HEK293 (cell line): ENCODE measurements around the gene KANK2.

Experiments
- CTCF ChIA-PET: fragments of 350-600 bp; formaldehyde crosslinking; extraction: SDS; loops from one replicate; lab custom pipeline; 2021; ENCODE audit warnings: antibody characterized with exemption; lab: Yijun Ruan, JAX
- POLR2A ChIA-PET: fragments of 300-600 bp; formaldehyde crosslinking; extraction: SDS; loops from one replicate; lab custom pipeline; 2020; ENCODE audit warnings: antibody characterized with exemption, inconsistent platforms; lab: Yijun Ruan, JAX
- H3K27ac ChIP-seq: fragments of 200-500 bp; sonication (Bioruptor generic); 2 replicates; pipeline ENCODE4 v1.5.1; 2014; ENCODE audit warnings: low read depth, low read length, control low read depth, inconsistent platforms; ENCODE audit errors: extremely low read depth
- H3K36me3 ChIP-seq, 2 experiments: fragments of 200-500 bp in 1 of 2; sonication (Bioruptor generic) in 1 of 2; 1 replicate in 1 of 2; 2 replicates in 1 of 2; pipeline ENCODE4 v1.5.1; 2014 to 2017; ENCODE audit warnings: inconsistent platforms in 2 of 2, low read length in 2 of 2; ENCODE audit not compliant: control insufficient read depth in 2 of 2, insufficient read depth in 1 of 2
- H3K4me1 ChIP-seq: fragments of 200-500 bp; sonication (Bioruptor generic); 2 replicates; pipeline ENCODE4 v1.5.1; 2014; ENCODE audit warnings: mild to moderate bottlenecking, low read length, inconsistent platforms; ENCODE audit not compliant: control insufficient read depth, insufficient read depth
- H3K4me3 ChIP-seq: 2 replicates; pipeline ENCODE4 v1.5.1; 2011; ENCODE audit warnings: low read depth, mild to moderate bottlenecking, control low read depth, low read length, moderate library complexity
- H3K9me3 ChIP-seq: fragments of 200-500 bp; sonication (Bioruptor generic); 2 replicates; pipeline ENCODE4 v1.5.1; 2014; ENCODE audit warnings: low read depth, low read length, inconsistent platforms; ENCODE audit not compliant: control insufficient read depth, insufficient read depth
- FEZF1 ChIP-seq: fragments of 450-650 bp; formaldehyde crosslinking; IDR thresholded peaks from 2 replicates; pipeline ENCODE4 v1.5.1; 2016; ENCODE audit warnings: missing biosample characterization, missing genetic modification characterization
- GLIS1 ChIP-seq: fragments of 450-650 bp; formaldehyde crosslinking; IDR thresholded peaks from 2 replicates; pipeline ENCODE4 v1.5.1; 2016; ENCODE audit warnings: missing biosample characterization, missing genetic modification characterization
- KLF9 ChIP-seq: fragments of 450-650 bp; formaldehyde crosslinking; IDR thresholded peaks from 2 replicates; pipeline ENCODE4 v1.5.1; 2016; ENCODE audit warnings: missing biosample characterization, missing genetic modification characterization, low read depth
- SALL2 ChIP-seq: fragments of 450-650 bp; formaldehyde crosslinking; IDR thresholded peaks from 2 replicates; pipeline ENCODE4 v1.5.0; 2017; ENCODE audit warnings: missing biosample characterization, mild to moderate bottlenecking, missing genetic modification characterization, borderline replicate concordance
- ZEB2 ChIP-seq: fragments of 450-650 bp; formaldehyde crosslinking; IDR thresholded peaks from 2 replicates; pipeline ENCODE4 v1.5.1; 2016; ENCODE audit warnings: missing biosample characterization, missing genetic modification characterization
- ZFP3 ChIP-seq: fragments of 450-650 bp; formaldehyde crosslinking; IDR thresholded peaks from 2 replicates; pipeline ENCODE4 v1.5.1; 2016; ENCODE audit warnings: low read depth, missing biosample characterization, missing genetic modification characterization
- ZFP69B ChIP-seq: fragments of 450-650 bp; formaldehyde crosslinking; IDR thresholded peaks from 2 replicates; pipeline ENCODE4 v1.5.1; 2016; ENCODE audit warnings: missing biosample characterization, missing genetic modification characterization
- ZNF121 ChIP-seq: fragments of 450-650 bp; formaldehyde crosslinking; IDR thresholded peaks from 2 replicates; pipeline ENCODE4 v1.5.1; 2016; ENCODE audit warnings: missing biosample characterization, missing genetic modification characterization
- ZNF221 ChIP-seq: fragments of 450-650 bp; formaldehyde crosslinking; IDR thresholded peaks from 2 replicates; pipeline ENCODE4 v1.5.1; 2017; ENCODE audit warnings: missing biosample characterization, missing genetic modification characterization, borderline replicate concordance
- ZNF362 ChIP-seq: fragments of 450-650 bp; formaldehyde crosslinking; IDR thresholded peaks from 2 replicates; pipeline ENCODE4 v1.5.1; 2016; ENCODE audit warnings: missing biosample characterization, missing genetic modification characterization
- ZNF544 ChIP-seq: fragments of 450-650 bp; formaldehyde crosslinking; IDR thresholded peaks from 2 replicates; pipeline ENCODE4 v1.5.0; 2017; ENCODE audit warnings: missing biosample characterization, missing genetic modification characterization
- ZNF560 ChIP-seq: fragments of 450-650 bp; formaldehyde crosslinking; IDR thresholded peaks from 2 replicates; pipeline ENCODE4 v1.5.1; 2017; ENCODE audit warnings: missing biosample characterization, missing genetic modification characterization, borderline replicate concordance
- ZNF747 ChIP-seq: fragments of 450-650 bp; formaldehyde crosslinking; IDR thresholded peaks from 2 replicates; pipeline ENCODE4 v1.5.1; 2016; ENCODE audit warnings: missing biosample characterization, missing genetic modification characterization
- TF ChIP-seq, protein P1 (sequence below): fragments of 450-650 bp; formaldehyde crosslinking; IDR thresholded peaks from 2 replicates; pipeline ENCODE4 v1.5.1; 2016; ENCODE audit warnings: missing biosample characterization, missing genetic modification characterization
- TF ChIP-seq, protein P2 (sequence below): fragments of 450-650 bp; formaldehyde crosslinking; IDR thresholded peaks from 2 replicates; pipeline ENCODE4 v1.5.1; 2016; ENCODE audit warnings: missing biosample characterization, missing genetic modification characterization, low read depth

Gene KANK2

GRCh38 chr19:11208561-11209471 lies 11.5 kb upstream of the KANK2 start (continued):
- TF ChIP-seq, protein P1, sequence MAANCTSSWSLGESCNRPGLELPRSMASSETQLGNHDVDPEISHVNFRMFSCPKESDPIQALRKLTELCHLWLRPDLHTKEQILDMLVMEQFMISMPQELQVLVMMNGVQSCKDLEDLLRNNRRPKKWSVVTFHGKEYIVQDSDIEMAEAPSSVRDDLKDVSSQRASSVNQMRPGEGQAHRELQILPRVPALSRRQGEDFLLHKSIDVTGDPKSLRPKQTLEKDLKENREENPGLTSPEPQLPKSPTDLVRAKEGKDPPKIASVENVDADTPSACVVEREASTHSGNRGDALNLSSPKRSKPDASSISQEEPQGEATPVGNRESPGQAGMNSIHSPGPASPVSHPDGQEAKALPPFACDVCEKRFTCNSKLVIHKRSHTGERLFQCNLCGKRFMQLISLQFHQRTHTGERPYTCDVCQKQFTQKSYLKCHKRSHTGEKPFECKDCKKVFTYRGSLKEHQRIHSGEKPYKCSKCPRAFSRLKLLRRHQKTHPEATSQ (tag by site-specific recombination), result no peak
- peak; percentile 100 for TF ChIP-seq ZEB2 (tag by site-specific recombination)

DNA sequence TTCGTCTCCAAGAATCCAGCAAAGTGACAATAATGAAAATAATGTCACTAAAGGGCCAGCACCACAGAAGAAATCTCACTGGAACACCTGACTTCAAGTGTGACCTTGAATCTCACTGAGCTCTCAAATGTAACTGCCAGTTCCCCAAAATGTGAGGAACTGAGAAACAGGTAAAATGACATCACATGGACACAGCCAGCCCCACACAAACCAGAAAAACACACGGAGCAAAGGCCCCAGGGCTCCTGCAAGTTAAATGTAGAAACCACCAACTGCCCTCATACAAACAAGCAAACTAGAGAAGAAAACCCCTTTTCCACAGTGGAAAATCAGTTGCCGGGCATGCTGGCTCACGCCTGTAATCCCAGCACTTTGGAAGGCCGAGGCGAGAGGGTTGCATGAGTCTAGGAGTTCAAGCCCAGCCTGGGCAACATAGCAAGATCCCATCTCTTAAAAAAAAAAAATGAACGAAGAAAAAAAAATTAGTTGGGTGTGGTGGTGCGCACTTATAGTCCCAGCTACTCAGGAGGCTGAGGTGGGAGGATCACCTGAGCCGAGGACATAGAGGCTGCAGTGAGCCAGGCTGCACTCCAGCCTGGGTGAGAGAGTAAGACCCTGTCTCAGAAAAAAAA lies 8.7 kb upstream of the KANK2 start:
- TF ChIP-seq ZFP69B (no peak), ZNF544 (tag by site-specific recombination) (no peak), ZNF747 (tag by site-specific recombination) (no peak), ZNF121 (peak; percentile 83), ZNF362 (tag by site-specific recombination) (peak; percentile 68; the same call in 1 of the 2 replicates), ZFP3 (tag by site-specific recombination) (no peak)
- ChIA-PET POLR2A (no interaction called here), CTCF (interaction anchor here (1.0 to 3.6 kb wide), 4 partner anchors 26 to 170 kb away, joined by 3 to 44 read pairs (median 19); no protein-coding TSS in a partner anchor)
- H3K9me3 ChIP-seq, result no peaks in the 10 kb centered on the region
- H3K36me3 ChIP-seq, result peaks cover 4% of the 10 kb centered on the region in 2 experiments; a peak in 2 of 3 replicates
- H3K4me1 ChIP-seq, result 0 out of 2 replicates have a peak, but pooled peaks cover 2% of the 10 kb centered on the region
- no peak overlapping the region for H3K4me3 ChIP-seq
- no peak overlapping the region for H3K27ac ChIP-seq

GRCh38 chr19:11204943-11205349 lies 7.6 kb upstream of the KANK2 start:
- POLR2A ChIA-PET, result interaction anchor here (1.8 kb wide), 1 partner anchor 67 kb away, joined by 11 read pairs; no protein-coding TSS in a partner anchor
- Histone ChIP-seq H3K36me3 (peaks cover 4% of the 10 kb centered on the region in 2 experiments; a peak in 2 of 3 replicates), H3K27ac (no peak overlapping the region), H3K9me3 (no peaks in the 10 kb centered on the region), H3K4me1 (0 out of 2 replicates have a peak, but pooled peaks cover 2% of the 10 kb centered on the region), H3K4me3 (no peak overlapping the region)
- no peak for TF ChIP-seq FEZF1 (tag by site-specific recombination)
- no peak for TF ChIP-seq ZNF221 (tag by site-specific recombination)
- TF ChIP-seq GLIS1 (tag by site-specific recombination), result peak; percentile 69
- TF ChIP-seq, protein P2, sequence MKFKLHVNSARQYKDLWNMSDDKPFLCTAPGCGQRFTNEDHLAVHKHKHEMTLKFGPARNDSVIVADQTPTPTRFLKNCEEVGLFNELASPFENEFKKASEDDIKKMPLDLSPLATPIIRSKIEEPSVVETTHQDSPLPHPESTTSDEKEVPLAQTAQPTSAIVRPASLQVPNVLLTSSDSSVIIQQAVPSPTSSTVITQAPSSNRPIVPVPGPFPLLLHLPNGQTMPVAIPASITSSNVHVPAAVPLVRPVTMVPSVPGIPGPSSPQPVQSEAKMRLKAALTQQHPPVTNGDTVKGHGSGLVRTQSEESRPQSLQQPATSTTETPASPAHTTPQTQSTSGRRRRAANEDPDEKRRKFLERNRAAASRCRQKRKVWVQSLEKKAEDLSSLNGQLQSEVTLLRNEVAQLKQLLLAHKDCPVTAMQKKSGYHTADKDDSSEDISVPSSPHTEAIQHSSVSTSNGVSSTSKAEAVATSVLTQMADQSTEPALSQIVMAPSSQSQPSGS (tag by site-specific recombination), result no peak
- no peak for TF ChIP-seq SALL2 (tag by site-specific recombination)
- TF ChIP-seq ZNF560 (tag by site-specific recombination), result no peak
- TF ChIP-seq KLF9 (tag by site-specific recombination), result no peak
- CTCF ChIA-PET, result interaction anchor here (0.6 to 3.6 kb wide), 13 partner anchors 9 to 239 kb away, joined by 3 to 44 read pairs (median 4); no protein-coding TSS in a partner anchor
